Endothelial cell of umbilical vein (primary cell): ENCODE measurements around the gene MLF1. TPM values are rescaled to one million over a fixed set of nuclear protein-coding genes. Genes with fewer than 3 reads are reported as not detected.

ENCODE experiments used
- BruUV-seq: library from RNA; stranded (reverse); fragments of 400-500 nt; replicated peaks from 2 replicates; lab custom pipeline; 2021; lab: Mats Ljungman, UMichigan
- CTCF ChIA-PET: fragments of 300-600, 350-600 bp; sonication (Branson Sonifier 250); formaldehyde crosslinking; loops from one replicate; lab custom pipeline; 2021; ENCODE audit warnings: antibody characterized with exemption, inconsistent platforms; lab: Charles Lee
- POLR2A ChIA-PET: fragments of 300-600, 350-600 bp; sonication (Branson Sonifier 250); formaldehyde crosslinking; loops from one replicate; lab custom pipeline; 2021; ENCODE audit warnings: antibody characterized with exemption, inconsistent platforms; lab: Charles Lee
- DNase-seq: peaks from one replicate; pipeline ENCODE4 v3.0.0-alpha.2; 2011; ENCODE audit warnings: low read depth, low spot score
- FAIRE-seq: peaks from 2 replicates; lab custom pipeline; 2011; peaks lifted over from hg19 to GRCh38; lab: Jason Lieb, UNC
- H2AFZ ChIP-seq: 2 replicates; pipeline ENCODE4 v1.6.0; 2012; ENCODE audit warnings: low read depth, low read length, control low read depth, inconsistent platforms
- H3K27ac ChIP-seq: 2 replicates; pipeline ENCODE4 v1.5.1; 2011; ENCODE audit warnings: low read depth, mild to moderate bottlenecking, control low read depth, low read length, moderate library complexity; ENCODE audit not compliant: insufficient read depth
- H3K27me3 ChIP-seq, 2 experiments: 2 replicates each; pipeline versions ENCODE4 v1.6.0 to v1.6.1; 2011; ENCODE audit warnings: low read length in 2 of 2, mixed read lengths in 1 of 2; ENCODE audit not compliant: control insufficient read depth in 2 of 2, insufficient read depth in 2 of 2
- H3K36me3 ChIP-seq, 2 experiments: 2 replicates in 1 of 2; 3 replicates in 1 of 2; pipeline ENCODE4 v1.5.1; 2011; ENCODE audit warnings: low read length in 2 of 2, mild to moderate bottlenecking in 1 of 2, moderate library complexity in 1 of 2; ENCODE audit not compliant: control insufficient read depth in 2 of 2, insufficient read depth in 2 of 2; ENCODE audit errors: extremely low read depth in 1 of 2
- H3K4me1 ChIP-seq: 3 replicates; pipeline ENCODE4 v1.5.1; 2011; ENCODE audit warnings: mild to moderate bottlenecking, low read length; ENCODE audit not compliant: control insufficient read depth, insufficient read depth; ENCODE audit errors: extremely low read depth
- H3K4me2 ChIP-seq: 2 replicates; pipeline ENCODE4 v1.6.1; 2011; ENCODE audit warnings: low read length, control low read depth, mixed read lengths; ENCODE audit not compliant: insufficient read depth
- H3K4me3 ChIP-seq, 3 experiments: fragments of 200-600 bp in 1 of 3; sonication (generic), shearing (Covaris generic) in 1 of 3; replicated peaks in 1 of 3; 2 replicates each; pipeline ENCODE4 v1.5.1; 2011 to 2016; ENCODE audit warnings: control low read depth in 3 of 3, low read length in 3 of 3, mild to moderate bottlenecking in 2 of 3, inconsistent platforms in 1 of 3, low read depth in 1 of 3, moderate library complexity in 1 of 3; ENCODE audit not compliant: insufficient read depth in 1 of 3
- H3K79me2 ChIP-seq: 2 replicates; pipeline ENCODE4 v1.6.0; 2012; ENCODE audit warnings: low read length, inconsistent platforms; ENCODE audit not compliant: control insufficient read depth, insufficient read depth
- H3K9ac ChIP-seq: replicated peaks from 2 replicates; pipeline ENCODE3; 2011; ENCODE audit warnings: low read length, control low read depth; ENCODE audit not compliant: insufficient read depth; ENCODE audit errors: extremely low read depth
- H3K9me1 ChIP-seq: replicated peaks from 3 replicates; pipeline ENCODE4 v1.6.0; 2011; ENCODE audit warnings: mild to moderate bottlenecking, low read length; ENCODE audit not compliant: control insufficient read depth, insufficient read depth; ENCODE audit errors: extremely low read depth
- H3K9me3 ChIP-seq: replicated peaks from 2 replicates; pipeline ENCODE4 v1.5.1; 2012; ENCODE audit warnings: low read length, inconsistent platforms; ENCODE audit not compliant: control insufficient read depth, insufficient read depth
- H4K20me1 ChIP-seq: replicated peaks from 2 replicates; pipeline ENCODE3; 2011; ENCODE audit warnings: mild to moderate bottlenecking, low read length; ENCODE audit not compliant: control insufficient read depth, insufficient read depth; ENCODE audit errors: extremely low read depth
- EZH2 ChIP-seq: IDR thresholded peaks from 2 replicates; pipeline ENCODE4 v1.6.1; 2012; ENCODE audit warnings: borderline replicate concordance, low read depth, mild to moderate bottlenecking, moderate library complexity, low read length, inconsistent platforms; ENCODE audit not compliant: severe bottlenecking
- FOS ChIP-seq: IDR thresholded peaks from 2 replicates; pipeline ENCODE4 v1.6.1; 2011; ENCODE audit warnings: mild to moderate bottlenecking, low read length, moderate library complexity, borderline replicate concordance; ENCODE audit not compliant: insufficient read depth
- GATA2 ChIP-seq: IDR thresholded peaks from 2 replicates; pipeline ENCODE4 v1.7.0; 2011; ENCODE audit warnings: low read depth, mild to moderate bottlenecking, moderate library complexity, mixed read lengths, low read length; ENCODE audit not compliant: insufficient read length, insufficient read depth
- JUN ChIP-seq: IDR thresholded peaks from 2 replicates; pipeline ENCODE4 v1.6.1; 2011; ENCODE audit warnings: borderline replicate concordance, low read depth; ENCODE audit not compliant: insufficient read length, insufficient read depth
- MAX ChIP-seq: IDR thresholded peaks from 2 replicates; pipeline ENCODE4 v1.6.1; 2011; ENCODE audit not compliant: insufficient read depth, insufficient read length
- MYC ChIP-seq: IDR thresholded peaks from one replicate; pipeline ENCODE4 v1.6.1; 2011; ENCODE audit warnings: mild to moderate bottlenecking, low read depth, low read length
- POLR2A ChIP-seq: IDR thresholded peaks from 2 replicates; pipeline ENCODE4 v1.6.1; 2012; ENCODE audit warnings: low read depth, mild to moderate bottlenecking, control low read depth, low read length
- POLR2AphosphoS5 ChIP-seq: IDR thresholded peaks from 2 replicates; pipeline ENCODE4 v1.6.1; 2012; ENCODE audit warnings: low read depth, mild to moderate bottlenecking, control low read depth, low read length, moderate library complexity; ENCODE audit not compliant: insufficient read depth
- dilution Hi-C: fragments of 300-500 bp; cut with MboI; formaldehyde crosslinking; loops from one replicate; pipeline ENCODE4 v1.15.0; 2019; ENCODE audit warnings: low sequenced_read_pairs; ENCODE audit not compliant: extremely low pct_ligation_motif_present
- intact Hi-C: fragments of 100-400 bp; cut with micrococcal nuclease; formaldehyde crosslinking; loops from one replicate; pipeline ENCODE4 v1.10.0; 2022
- polyA plus RNA-seq, 4 experiments: library from polyadenylated mRNA; depleted of rRNA in 3 of 4; stranded (reverse) in 3 of 4; unstranded in 1 of 4; fragments of >200 nt; gene quantifications; 2 replicates each; pipeline versions ENCODE4 v1.2.1 to v1.2.3, GENCODE V29; 2011 to 2012; ENCODE audit warnings: missing spikeins in 1 of 4
- total RNA-seq: library from RNA; stranded (reverse); gene quantifications from 2 replicates; pipeline ENCODE4 v1.2.3, GENCODE V29; 2021
- TF ChIP-seq, protein P1 (sequence below), 2 donors: IDR thresholded peaks; 1 replicate in 1 of 2; 2 replicates in 1 of 2; pipeline ENCODE4 v1.5.1; 2011; ENCODE audit warnings: low read length in 2 of 2, mild to moderate bottlenecking in 2 of 2, moderate library complexity in 2 of 2, control low read depth in 1 of 2, inconsistent platforms in 1 of 2, low read depth in 1 of 2; ENCODE audit not compliant: insufficient read depth in 1 of 2; ENCODE audit errors: extremely low read depth in 1 of 2

MLF1 gene
- total and polyA plus RNA-seq, 2 donors (not counting 3 experiments of a cell fraction or from before 2014, with no cell fraction given): 3.0 to 5.3 TPM

DNA sequence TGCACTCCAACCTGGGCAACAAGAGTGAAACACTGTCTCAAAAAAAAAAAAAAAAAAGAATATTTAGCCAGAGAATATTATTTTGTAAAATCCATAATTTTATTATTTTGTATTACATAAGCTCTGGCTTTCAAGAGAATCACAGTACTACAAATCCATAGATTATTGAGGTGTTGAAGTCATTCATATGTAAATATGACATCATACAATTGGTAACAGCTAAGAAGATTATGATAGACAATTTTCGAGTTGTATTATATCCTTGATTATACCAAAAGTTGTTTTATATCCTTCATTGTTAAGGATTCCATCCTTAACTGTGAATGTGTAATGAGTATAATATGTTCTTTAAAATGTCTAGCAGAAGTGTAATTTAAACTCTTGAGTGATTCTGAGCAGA, 3.7 kb downstream of the MLF1 start:
- Histone ChIP-seq H3K4me1 (no peaks in the 10 kb centered on the region), H3K36me3 (no peaks in the 10 kb centered on the region), H3K9ac (no peak overlapping the region), H3K4me3 (no peak overlapping the region), H4K20me1 (no peaks in the 10 kb centered on the region), H3K27me3 (no peaks in the 10 kb centered on the region), H3K4me2 (no peak overlapping the region), H3K9me1 (no peaks in the 10 kb centered on the region), H3K27ac (no peak overlapping the region), H2AFZ (no peak overlapping the region), H3K9me3 (no peaks in the 10 kb centered on the region), H3K79me2 (no peaks in the 10 kb centered on the region)
- no peak for FAIRE-seq
- POLR2A ChIA-PET: no interaction called here
- intact Hi-C loops: loop anchor here (5.0 kb wide), 1 partner anchor 88 kb away; no protein-coding TSS in a partner anchor
- DNase-seq: no peak
- dilution Hi-C loops: no loop called here
- BruUV-seq: no TSS peak
- CTCF ChIA-PET: interaction anchor here (1.4 kb wide), 1 partner anchor 70 kb away, joined by 3 read pairs; the partner anchor contains the start of gene GFM1
- TF ChIP-seq MYC: no peak
- no peak for TF ChIP-seq FOS
- TF ChIP-seq, protein P1, sequence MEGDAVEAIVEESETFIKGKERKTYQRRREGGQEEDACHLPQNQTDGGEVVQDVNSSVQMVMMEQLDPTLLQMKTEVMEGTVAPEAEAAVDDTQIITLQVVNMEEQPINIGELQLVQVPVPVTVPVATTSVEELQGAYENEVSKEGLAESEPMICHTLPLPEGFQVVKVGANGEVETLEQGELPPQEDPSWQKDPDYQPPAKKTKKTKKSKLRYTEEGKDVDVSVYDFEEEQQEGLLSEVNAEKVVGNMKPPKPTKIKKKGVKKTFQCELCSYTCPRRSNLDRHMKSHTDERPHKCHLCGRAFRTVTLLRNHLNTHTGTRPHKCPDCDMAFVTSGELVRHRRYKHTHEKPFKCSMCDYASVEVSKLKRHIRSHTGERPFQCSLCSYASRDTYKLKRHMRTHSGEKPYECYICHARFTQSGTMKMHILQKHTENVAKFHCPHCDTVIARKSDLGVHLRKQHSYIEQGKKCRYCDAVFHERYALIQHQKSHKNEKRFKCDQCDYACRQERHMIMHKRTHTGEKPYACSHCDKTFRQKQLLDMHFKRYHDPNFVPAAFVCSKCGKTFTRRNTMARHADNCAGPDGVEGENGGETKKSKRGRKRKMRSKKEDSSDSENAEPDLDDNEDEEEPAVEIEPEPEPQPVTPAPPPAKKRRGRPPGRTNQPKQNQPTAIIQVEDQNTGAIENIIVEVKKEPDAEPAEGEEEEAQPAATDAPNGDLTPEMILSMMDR (IDR thresholded peaks at IDR 0.05; ENCODE audit: extremely low read depth in 1 of 2, insufficient read depth in 1 of 2, low read depth in 1 of 2, low read length in 2 of 2): no peak
- no peak for TF ChIP-seq POLR2AphosphoS5
- no peak for TF ChIP-seq JUN
- no peak for TF ChIP-seq MAX
- TF ChIP-seq GATA2: no peak
- no peak for TF ChIP-seq POLR2A
- no peak for TF ChIP-seq EZH2
